ENCODE measurements around the gene RTCB. TPM values are rescaled to one million over a fixed set of nuclear protein-coding genes. Genes with fewer than 3 reads are reported as not detected.

RTCB gene
- total and polyA plus RNA-seq, 2 of the 13 experiments (the other 11 are each of a cell fraction or from before 2014, with no cell fraction given), result 108 to 167 TPM

DNA sequence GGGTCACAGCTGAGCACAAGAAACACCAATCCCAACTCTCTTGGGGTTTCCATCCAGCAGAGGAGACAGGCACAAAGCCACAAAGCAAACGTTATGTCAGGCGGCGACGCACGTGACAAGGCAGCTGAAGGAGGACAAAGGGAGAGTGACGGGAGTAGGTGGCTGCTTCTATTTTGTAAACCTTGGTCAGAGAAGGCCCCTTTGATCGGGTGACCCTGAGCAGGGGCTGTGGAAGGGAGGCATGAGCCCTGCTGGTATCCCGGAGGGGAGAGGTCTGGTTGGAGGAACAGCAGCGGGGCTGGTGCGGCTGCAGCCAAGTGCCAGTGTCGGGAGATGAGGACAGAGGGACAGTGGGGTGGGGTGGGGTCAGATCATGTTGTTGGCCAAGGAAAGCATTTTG lies 71.6 kb downstream of the RTCB start:
- no peaks in the 10 kb centered on the region for H3K9me3 ChIP-seq (ENCODE audit: low read length)
- ChIA-PET POLR2A (no interaction called here), CTCF (ENCODE audit: low intra/inter-chr PET ratio, low total read pairs) (no interaction called here)
- intact Hi-C loops (cut with micrococcal nuclease; ENCODE audit: unreplicated experiment) (no loop called here), in situ Hi-C loops (cut with HindIII; ENCODE audit: extremely low pct_ligation_motif_present, low pct_unique_long_range_greater_than_20kb) (no loop called here)
- ATAC-seq (peak; percentile 46; the same call in 2 of the 3 replicates), DNase-seq (ENCODE audit: low spot score) (peak; percentile 11), FAIRE-seq (no peak)
- H4K20me1 ChIP-seq (ENCODE audit: insufficient read depth, low read length), result no peaks in the 10 kb centered on the region
- no TSS peak for BruUV-seq (replicated peaks)
- H3K4me1 ChIP-seq (ENCODE audit: insufficient read depth, low read length), result peaks cover 6% of the 10 kb centered on the region; the same call in 1 of the 2 replicates
- no peak overlapping the region for H2AFZ ChIP-seq (ENCODE audit: low read length)
- H3K9ac ChIP-seq (ENCODE audit: insufficient read depth, low read depth, low read length), result no peak overlapping the region
- H3K4me3 ChIP-seq (replicated peaks in 1 of 3; ENCODE audit: insufficient read depth in 1 of 3, low read depth in 2 of 3, low read length in 3 of 3), result no peak overlapping the region
- H3K4me2 ChIP-seq (ENCODE audit: low read depth, low read length), result no peak overlapping the region
- H3K27me3 ChIP-seq (ENCODE audit: control insufficient read depth in 1 of 2, insufficient read depth in 2 of 2, low read length in 2 of 2), result peaks cover 3 to 12% of the 10 kb centered on the region in 2 experiments; a peak in 3 of 5 replicates
- H3K36me3 ChIP-seq (replicated peaks in 1 of 2; ENCODE audit: control insufficient read depth in 1 of 2, insufficient read depth in 2 of 2, low read length in 2 of 2), result no peaks in the 10 kb centered on the region
- H3K79me2 ChIP-seq (ENCODE audit: insufficient read depth, low read length), result no peaks in the 10 kb centered on the region
- TF ChIP-seq BHLHE40 (IDR thresholded peaks at IDR 0.05; ENCODE audit: low read length), result peak; percentile 73
- no peak for TF ChIP-seq SOX13 (IDR thresholded peaks at IDR 0.05)
- TF ChIP-seq SOX13 (CRISPR knock-in tag; conservative IDR thresholded peaks at IDR 0.05 in 1 of 2, IDR thresholded peaks at IDR 0.05 in 1 of 2), result peak in 1 of 2 experiments; percentile 50; a peak in 1 of 4 replicates
- TF ChIP-seq ARNTL (CRISPR knock-in tag; IDR thresholded peaks at IDR 0.05), result peak; percentile 73; the same call in 1 of the 2 replicates
- no peak for TF ChIP-seq NPAS2 (CRISPR knock-in tag; IDR thresholded peaks at IDR 0.05; ENCODE audit: borderline replicate concordance)
- H3K27ac ChIP-seq (ENCODE audit: extremely low read length, insufficient read depth, low read length), result no peak overlapping the region
- 17% methylated on average over 11 of the region's 11 CpGs for WGBS (ENCODE audit: low lambda C conversion rate)

DNA sequence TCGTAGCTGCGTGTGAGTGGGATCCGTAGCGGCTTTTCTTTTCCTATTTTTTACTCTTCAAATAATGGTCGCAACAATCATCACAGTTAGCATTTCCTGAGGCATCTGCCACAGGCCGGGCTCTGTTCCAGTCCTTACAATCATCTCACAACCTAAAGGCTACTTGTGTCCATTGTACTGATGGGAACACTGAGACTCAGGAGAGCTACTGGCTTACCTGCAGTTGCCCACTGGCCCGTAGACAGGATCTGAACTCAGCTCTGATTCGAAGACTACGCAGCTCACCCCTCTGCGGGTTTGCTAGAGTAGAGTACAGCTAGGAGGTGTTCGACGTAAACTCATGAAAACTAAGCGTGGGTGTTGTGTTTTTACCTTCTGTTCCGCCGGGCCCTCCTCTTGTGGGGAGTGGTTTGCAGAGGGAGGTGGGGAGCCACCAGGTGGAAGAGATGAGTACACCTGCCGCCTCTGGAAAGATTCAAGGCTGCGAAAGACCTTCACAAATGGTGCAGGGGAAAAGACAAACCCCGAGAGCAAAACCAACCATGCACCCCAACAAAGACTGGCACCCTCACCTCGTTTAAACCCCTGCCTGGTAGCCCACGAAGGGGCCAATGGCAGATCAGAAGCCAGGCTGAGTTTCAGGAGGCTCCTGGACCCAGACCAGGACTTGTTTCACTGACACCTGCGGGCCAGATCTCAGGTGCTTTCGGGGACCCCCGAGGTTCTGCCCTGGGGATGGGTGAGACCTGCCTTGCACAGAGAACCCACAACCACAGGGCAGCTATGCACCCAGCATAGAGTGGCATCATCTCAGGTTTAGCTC lies 72.6 kb downstream of the RTCB start:
- no peak overlapping the region for H3K4me3 ChIP-seq (replicated peaks in 1 of 3; ENCODE audit: insufficient read depth in 1 of 3, low read depth in 2 of 3, low read length in 3 of 3)
- 78% methylated on average over 20 of the region's 23 CpGs for WGBS (ENCODE audit: low lambda C conversion rate)
- TF ChIP-seq ERF (CRISPR knock-in tag; IDR thresholded peaks at IDR 0.05), result no peak
- no peak for TF ChIP-seq PHB2 (IDR thresholded peaks at IDR 0.05; ENCODE audit: partially characterized antibody)
- no peak for TF ChIP-seq U2AF1 (optimal IDR thresholded peaks at IDR 0.05; ENCODE audit: low read depth, low read length)
- peak; percentile 51; the same call in 1 of the 2 replicates for TF ChIP-seq ZNF629 (CRISPR knock-in tag; conservative IDR thresholded peaks at IDR 0.05)
- CTCF ChIA-PET (ENCODE audit: low intra/inter-chr PET ratio, low total read pairs), result no interaction called here
- H3K79me2 ChIP-seq (ENCODE audit: insufficient read depth, low read length), result no peaks in the 10 kb centered on the region
- no peak for FAIRE-seq
- no peaks in the 10 kb centered on the region for H3K36me3 ChIP-seq (replicated peaks in 1 of 2; ENCODE audit: control insufficient read depth in 1 of 2, insufficient read depth in 2 of 2, low read length in 2 of 2)
- H3K27ac ChIP-seq (ENCODE audit: extremely low read length, insufficient read depth, low read length), result no peak overlapping the region
- no peak for ATAC-seq
- POLR2A ChIA-PET, result no interaction called here
- intact Hi-C loops (cut with micrococcal nuclease; ENCODE audit: unreplicated experiment), result no loop called here
- peaks cover 6% of the 10 kb centered on the region; the same call in 1 of the 2 replicates for H3K4me1 ChIP-seq (ENCODE audit: insufficient read depth, low read length)
- BruUV-seq (replicated peaks), result no TSS peak
- DNase-seq (ENCODE audit: low spot score), result no peak
- H4K20me1 ChIP-seq (ENCODE audit: insufficient read depth, low read length), result no peaks in the 10 kb centered on the region
- H3K27me3 ChIP-seq (ENCODE audit: control insufficient read depth in 1 of 2, insufficient read depth in 2 of 2, low read length in 2 of 2), result peaks cover 3 to 20% of the 10 kb centered on the region in 2 experiments; a peak in 3 of 5 replicates
- no peak overlapping the region for H2AFZ ChIP-seq (ENCODE audit: low read length)
- H3K4me2 ChIP-seq (ENCODE audit: low read depth, low read length), result no peak overlapping the region
- in situ Hi-C loops (cut with HindIII; ENCODE audit: extremely low pct_ligation_motif_present, low pct_unique_long_range_greater_than_20kb), result no loop called here
- H3K9ac ChIP-seq (ENCODE audit: insufficient read depth, low read depth, low read length), result no peak overlapping the region
- no peaks in the 10 kb centered on the region for H3K9me3 ChIP-seq (ENCODE audit: low read length)
